T-helper 2 cell treated with Interferon-gamma antibody and Interleukin-4, amounts not matched to agents 5 μg/mL and 100 μg/mL, for 36 hours (primary cell): Measurements from ENCODE around the gene PYGB.

Experiments used
- DNase-seq: peaks from one replicate; pipeline ENCODE4 v3.0.0; 2021; ENCODE audit warnings: low spot score
- H3K27ac Mint-ChIP-seq: one replicate; pipeline ENCODE4 v1.8.0; 2021; ENCODE audit warnings: mild to moderate bottlenecking, mixed read lengths
- H3K27me3 Mint-ChIP-seq: one replicate; pipeline ENCODE4 v1.8.0; 2021; ENCODE audit warnings: low read depth, mixed read lengths
- H3K36me3 Mint-ChIP-seq: one replicate; pipeline ENCODE4 v1.8.0; 2021; ENCODE audit warnings: low read depth, mixed read lengths
- H3K4me1 Mint-ChIP-seq: one replicate; pipeline ENCODE4 v1.8.0; 2021; ENCODE audit warnings: low read depth, mixed read lengths
- H3K4me3 Mint-ChIP-seq: one replicate; pipeline ENCODE4 v1.8.0; 2022; ENCODE audit warnings: mild to moderate bottlenecking, moderate library complexity, mixed read lengths
- H3K9me3 Mint-ChIP-seq: one replicate; pipeline ENCODE4 v1.8.0; 2021; ENCODE audit warnings: mixed read lengths

The PYGB gene

GRCh38 chr20:25247956-25248785 is at the start of gene PYGB:
Gene PYGB, plus strand, starts transcription at chr20:25248085. Its CDS starts 94 bp downstream, at chr20:25248179.
- H3K9me3 Mint-ChIP-seq = no peaks in the 10 kb centered on the region
- H3K27me3 Mint-ChIP-seq = no peaks in the 10 kb centered on the region
- peaks cover 22% of the 10 kb centered on the region for H3K4me1 Mint-ChIP-seq
- peaks cover 4% of the 10 kb centered on the region for H3K36me3 Mint-ChIP-seq
- peak within 1 kb of the TSS; percentile 87 for H3K27ac Mint-ChIP-seq
- H3K4me3 Mint-ChIP-seq = peak within 1 kb of the TSS; percentile 96
- peak; percentile 79 for DNase-seq

DNA sequence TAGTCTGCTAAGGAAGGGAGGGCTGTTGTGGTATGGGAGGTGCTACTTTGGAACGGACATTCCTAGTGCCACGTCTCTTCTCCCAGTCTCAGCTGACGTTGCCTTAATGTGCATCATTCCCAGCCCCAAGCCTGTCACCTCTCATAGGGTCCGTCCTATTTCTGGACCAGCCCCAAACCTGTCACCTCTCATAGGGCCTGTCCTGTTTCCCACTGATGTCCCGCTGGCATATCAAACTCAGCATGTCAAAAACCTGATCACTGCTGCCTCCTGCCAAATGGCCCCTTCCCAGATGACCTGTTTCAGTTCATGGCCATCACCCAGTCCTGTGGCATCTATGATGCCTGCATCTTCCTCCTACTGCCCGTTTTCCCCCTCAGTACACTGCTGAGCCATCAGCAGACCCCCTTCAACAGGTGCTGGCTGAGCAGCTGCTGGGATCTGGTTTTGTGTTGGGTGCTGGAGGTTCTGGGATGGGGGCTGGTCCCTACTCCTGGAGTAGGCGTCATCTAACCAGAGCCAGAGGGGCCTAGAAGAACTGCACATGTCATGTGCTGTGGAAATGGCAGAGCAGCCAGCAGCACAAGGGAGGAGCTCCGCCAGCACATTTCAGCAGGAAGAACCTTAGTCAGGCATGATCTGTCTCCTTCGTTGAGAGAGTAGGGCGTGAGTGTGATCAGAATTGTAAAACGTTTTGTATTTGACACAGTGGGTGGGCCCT is 49.1 kb upstream of the PYGB start:
- no peaks in the 10 kb centered on the region for H3K36me3 Mint-ChIP-seq
- no peaks in the 10 kb centered on the region for H3K9me3 Mint-ChIP-seq
- no peak overlapping the region for H3K27ac Mint-ChIP-seq
- H3K4me1 Mint-ChIP-seq = peaks cover 23% of the 10 kb centered on the region
- DNase-seq = no peak
- no peak overlapping the region for H3K4me3 Mint-ChIP-seq
- H3K27me3 Mint-ChIP-seq = no peaks in the 10 kb centered on the region

DNA sequence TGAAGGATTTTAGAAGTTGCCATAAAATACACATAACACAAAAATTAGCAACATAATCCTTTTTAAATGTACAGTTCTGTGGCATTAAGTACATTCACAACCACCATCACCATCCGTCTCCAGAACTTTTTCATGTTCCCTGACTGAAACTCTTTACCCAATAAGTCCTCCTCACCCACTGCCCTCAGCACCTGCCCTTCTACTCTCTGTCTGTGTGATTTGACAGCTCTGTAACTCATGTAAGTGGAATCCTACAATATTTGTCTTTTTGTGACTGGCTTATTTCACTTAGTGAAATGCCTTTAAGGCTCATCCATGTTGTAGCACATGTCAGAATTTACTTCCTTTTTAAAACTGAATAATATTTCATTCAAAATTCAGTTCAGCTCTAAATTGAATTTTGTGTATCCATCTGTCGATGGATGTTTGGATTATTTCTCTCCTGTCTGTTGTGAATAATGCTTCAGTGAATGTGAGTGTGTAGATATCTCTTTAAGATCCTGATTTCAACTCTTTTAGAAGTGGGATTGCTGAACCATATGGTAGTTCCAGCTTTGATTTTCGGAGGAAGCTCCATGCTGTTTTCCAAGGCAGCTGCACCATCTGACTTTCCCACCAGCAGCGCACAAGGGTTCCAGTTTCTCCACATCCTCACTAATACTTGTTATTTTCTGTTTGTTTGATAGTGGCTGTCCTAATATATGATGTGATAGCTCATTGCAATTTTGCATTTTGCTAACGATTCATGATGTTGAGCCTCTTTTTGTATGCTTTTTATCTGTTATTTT is 48.2 kb upstream of the PYGB start:
- H3K4me1 Mint-ChIP-seq = peaks cover 23% of the 10 kb centered on the region
- no peak overlapping the region for H3K27ac Mint-ChIP-seq
- H3K27me3 Mint-ChIP-seq = no peaks in the 10 kb centered on the region
- no peak for DNase-seq
- H3K4me3 Mint-ChIP-seq = no peak overlapping the region
- H3K36me3 Mint-ChIP-seq = no peaks in the 10 kb centered on the region
- H3K9me3 Mint-ChIP-seq = no peaks in the 10 kb centered on the region

- H3K9me3 Mint-ChIP-seq = no peaks in the 10 kb centered on the region
- no peak for DNase-seq
- no peaks in the 10 kb centered on the region for H3K27me3 Mint-ChIP-seq
- H3K27ac Mint-ChIP-seq = no peak overlapping the region
- H3K36me3 Mint-ChIP-seq = no peaks in the 10 kb centered on the region
- peaks cover 6% of the 10 kb centered on the region for H3K4me1 Mint-ChIP-seq
- no peak overlapping the region for H3K4me3 Mint-ChIP-seq
Measured at GRCh38 chr20:25203089-25203488, 44.8 kb upstream of the PYGB start.

DNA sequence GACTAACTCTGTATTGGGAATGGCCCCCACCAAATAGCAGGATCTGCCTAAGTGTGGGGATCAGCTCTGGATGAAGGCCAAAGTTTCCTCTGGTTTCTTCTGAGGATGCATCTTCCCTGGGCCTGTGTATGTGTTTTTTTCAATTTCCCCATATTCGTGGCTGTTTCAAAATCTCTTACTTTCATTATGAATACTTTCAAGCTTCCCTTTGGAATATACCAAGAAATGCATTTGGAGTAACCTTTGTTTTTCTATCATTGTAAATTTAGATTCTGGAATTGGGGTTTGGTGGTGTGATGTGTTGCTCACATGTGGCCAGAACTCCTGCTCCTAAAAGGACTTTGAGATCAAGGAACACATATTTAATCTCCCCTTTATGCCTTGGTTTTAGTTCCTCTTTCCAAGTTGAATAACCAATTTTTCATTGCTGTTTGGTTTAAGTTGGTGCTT is 44.0 kb upstream of the PYGB start:
- DNase-seq = no peak

DNA sequence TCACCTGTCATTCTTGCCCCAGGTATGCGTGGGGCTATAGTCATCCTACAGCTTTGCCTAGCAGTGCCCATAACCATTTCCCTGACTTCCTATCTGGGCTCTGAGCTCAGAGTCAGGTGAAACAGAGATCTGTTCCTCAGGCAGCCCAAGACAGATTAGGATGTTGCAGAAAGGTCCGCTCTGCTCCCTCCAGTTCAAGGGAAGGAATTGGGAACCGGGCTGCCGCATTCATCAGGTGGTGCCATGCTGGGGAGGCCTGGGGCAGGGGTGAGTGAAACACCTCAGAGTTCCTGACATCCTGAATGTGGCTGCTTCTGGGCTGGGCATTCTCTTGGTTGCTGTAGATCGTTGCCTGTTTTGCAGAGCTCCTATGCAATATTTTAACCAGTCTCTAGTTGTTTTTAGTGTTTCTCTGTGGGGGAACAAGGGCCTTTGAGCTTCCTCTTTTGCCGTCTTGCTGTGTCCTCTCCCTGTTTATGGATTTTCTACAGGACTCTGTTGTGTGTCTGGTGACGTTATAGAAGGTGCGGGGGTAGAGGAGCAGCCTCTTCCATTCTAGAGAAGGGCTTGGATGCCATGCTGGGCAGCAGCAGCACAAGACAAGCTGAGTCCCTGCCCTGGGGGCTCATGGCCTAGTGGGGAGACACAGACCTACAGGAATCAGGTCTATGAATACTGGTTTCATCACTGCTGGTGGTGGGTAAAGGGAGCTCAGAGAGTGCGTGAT is 43.2 kb upstream of the PYGB start:
- Mint-ChIP-seq H3K27ac (no peak overlapping the region), H3K4me1 (peaks cover 4% of the 10 kb centered on the region), H3K4me3 (no peak overlapping the region), H3K27me3 (no peaks in the 10 kb centered on the region), H3K36me3 (no peaks in the 10 kb centered on the region), H3K9me3 (no peaks in the 10 kb centered on the region)
- DNase-seq = no peak

More for the DNA sequence above, 44.0 kb upstream of the PYGB start:
- no peak overlapping the region for H3K27ac Mint-ChIP-seq
- H3K4me1 Mint-ChIP-seq = peaks cover 6% of the 10 kb centered on the region
- H3K9me3 Mint-ChIP-seq = no peaks in the 10 kb centered on the region
- no peaks in the 10 kb centered on the region for H3K27me3 Mint-ChIP-seq
- H3K4me3 Mint-ChIP-seq = no peak overlapping the region
- H3K36me3 Mint-ChIP-seq = no peaks in the 10 kb centered on the region

DNA sequence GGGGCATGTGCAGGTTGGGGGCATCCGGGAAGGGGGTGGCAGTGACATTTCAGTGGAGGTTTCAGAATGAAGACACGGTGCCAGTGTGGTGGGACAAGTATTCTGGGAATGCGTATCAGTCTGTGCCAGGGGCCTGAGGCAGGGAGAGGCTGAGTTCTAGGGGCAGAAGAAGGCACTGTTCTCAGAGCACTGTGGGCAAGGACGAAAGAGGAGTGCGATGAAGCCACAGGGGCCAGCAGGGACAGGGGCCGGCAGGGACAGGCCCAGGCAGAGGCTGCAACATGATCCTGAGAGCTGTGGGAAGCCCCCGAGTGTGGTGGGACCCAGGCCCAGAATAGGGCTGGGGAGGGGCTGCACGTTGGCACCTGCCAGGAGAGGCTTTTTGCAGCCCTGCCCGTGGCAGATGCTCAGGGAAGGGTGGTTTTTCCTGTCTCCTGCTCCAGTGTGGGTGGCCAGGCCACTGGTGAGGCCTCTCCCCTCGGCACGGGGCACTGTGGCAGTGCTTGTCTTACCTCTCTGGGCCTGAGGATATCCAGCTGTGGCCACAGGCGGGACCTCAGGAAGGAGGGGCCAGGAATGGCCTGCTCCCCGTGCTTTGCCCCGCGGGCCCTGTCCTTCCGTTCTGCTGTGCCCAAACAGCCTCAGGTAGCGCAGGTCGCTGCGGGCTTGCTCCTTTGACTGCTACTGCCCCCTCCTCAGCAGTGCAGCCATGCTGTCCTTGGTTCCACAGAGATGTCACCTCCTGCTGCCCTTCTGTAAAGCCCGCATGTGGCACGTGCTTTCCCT is 42.4 kb upstream of the PYGB start:
- Mint-ChIP-seq H3K4me3 (no peak overlapping the region), H3K4me1 (peaks cover 4% of the 10 kb centered on the region), H3K27ac (no peak overlapping the region), H3K9me3 (no peaks in the 10 kb centered on the region), H3K27me3 (no peaks in the 10 kb centered on the region), H3K36me3 (no peaks in the 10 kb centered on the region)
- DNase-seq = no peak

DNA sequence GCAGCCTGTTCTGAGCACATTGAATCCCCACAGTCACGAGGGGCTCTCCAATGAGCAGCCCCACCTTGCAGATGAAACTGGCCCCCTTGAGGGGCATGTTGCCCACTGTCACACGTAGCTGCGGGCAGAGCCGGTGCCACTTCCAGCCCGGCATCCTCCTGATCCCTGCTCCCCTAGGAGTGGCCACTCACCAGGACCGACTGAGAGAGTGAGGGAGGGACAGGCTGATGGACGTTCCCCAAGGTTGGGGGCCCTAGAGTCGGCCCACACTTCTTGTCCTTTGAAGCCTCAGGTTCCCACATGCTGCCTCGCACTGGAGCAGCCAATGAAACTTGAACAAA is 41.9 kb upstream of the PYGB start:
- Mint-ChIP-seq H3K4me3 (no peak overlapping the region), H3K36me3 (no peaks in the 10 kb centered on the region), H3K9me3 (no peaks in the 10 kb centered on the region), H3K4me1 (peaks cover 4% of the 10 kb centered on the region), H3K27ac (no peak overlapping the region), H3K27me3 (no peaks in the 10 kb centered on the region)
- no peak for DNase-seq

GRCh38 chr20:25206548-25206947 is 41.3 kb upstream of the PYGB start:
- Mint-ChIP-seq H3K4me1 (peaks cover 4% of the 10 kb centered on the region), H3K9me3 (no peaks in the 10 kb centered on the region), H3K36me3 (peaks cover 2% of the 10 kb centered on the region), H3K27me3 (no peaks in the 10 kb centered on the region), H3K4me3 (no peak overlapping the region), H3K27ac (no peak overlapping the region)
- no peak for DNase-seq

DNA sequence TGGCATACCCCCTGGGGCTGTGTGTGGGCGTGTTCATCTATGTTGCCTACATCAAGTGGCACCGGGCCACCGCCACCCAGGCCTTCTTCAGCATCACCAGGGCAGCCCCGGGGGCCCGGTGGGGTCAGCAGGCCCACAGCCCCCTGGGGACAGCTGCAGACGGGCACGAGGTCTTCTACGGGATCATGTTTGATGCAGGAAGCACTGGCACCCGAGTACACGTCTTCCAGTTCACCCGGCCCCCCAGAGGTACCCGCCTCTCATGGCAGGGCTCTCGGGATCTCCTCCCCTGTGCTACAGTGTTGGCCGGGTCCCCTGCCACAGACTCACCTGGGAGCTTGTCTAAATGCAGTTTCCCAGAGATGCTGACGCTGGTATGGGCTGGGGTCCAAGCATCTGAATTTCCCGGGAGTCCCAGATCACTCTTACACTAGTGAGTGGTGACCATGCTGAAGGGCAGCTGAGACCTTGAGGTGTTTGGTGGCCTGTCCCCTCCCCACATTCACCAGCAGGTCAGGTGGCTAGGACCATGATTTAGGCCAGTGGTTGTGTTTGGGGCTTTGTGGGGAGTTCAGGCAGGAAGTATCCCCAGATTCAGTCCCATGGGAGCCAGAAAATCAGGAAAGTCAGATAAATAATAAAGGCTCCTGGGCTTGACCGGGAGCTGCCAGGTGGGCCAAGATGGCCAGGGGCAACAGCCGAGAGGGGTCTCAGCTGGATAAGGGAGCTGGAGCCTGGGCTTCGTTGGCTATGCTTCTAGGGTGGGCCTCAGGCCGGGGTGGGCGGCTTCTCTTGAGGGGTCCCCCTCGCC is 40.5 kb upstream of the PYGB start:
- Mint-ChIP-seq H3K27ac (no peak overlapping the region), H3K27me3 (no peaks in the 10 kb centered on the region)
- no peak for DNase-seq

GRCh38 chr20:25207960-25208534 is 39.8 kb upstream of the PYGB start:
- Mint-ChIP-seq H3K9me3 (no peaks in the 10 kb centered on the region), H3K36me3 (peaks cover 2% of the 10 kb centered on the region), H3K27me3 (no peaks in the 10 kb centered on the region), H3K4me3 (no peak overlapping the region), H3K4me1 (peaks cover 2% of the 10 kb centered on the region), H3K27ac (no peak overlapping the region)
- no peak for DNase-seq

More for the DNA sequence above, 40.5 kb upstream of the PYGB start:
- peaks cover 4% of the 10 kb centered on the region for H3K4me1 Mint-ChIP-seq
- H3K36me3 Mint-ChIP-seq = peaks cover 2% of the 10 kb centered on the region
- H3K9me3 Mint-ChIP-seq = no peaks in the 10 kb centered on the region
- no peak overlapping the region for H3K4me3 Mint-ChIP-seq

DNA sequence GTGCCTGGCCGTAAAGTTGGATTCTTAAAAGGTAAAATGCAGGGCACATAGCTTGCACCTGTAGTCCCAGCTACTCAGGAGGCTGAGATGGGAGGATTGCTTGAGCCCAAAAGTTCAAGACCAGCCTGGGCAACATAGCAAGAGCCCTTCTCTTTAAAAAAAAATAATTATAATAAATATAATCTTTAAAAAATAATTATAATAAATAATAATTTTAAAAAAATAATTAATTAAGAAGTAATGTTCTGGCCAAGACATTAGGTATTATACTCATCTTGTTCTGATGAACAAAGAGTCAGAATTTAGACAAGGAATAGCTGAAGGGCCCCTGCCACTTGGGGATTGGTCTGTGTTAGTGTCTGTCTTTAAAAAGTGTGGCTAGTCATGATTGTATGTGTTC is 38.5 kb upstream of the PYGB start:
- H3K4me3 Mint-ChIP-seq = no peak overlapping the region
- H3K27me3 Mint-ChIP-seq = no peaks in the 10 kb centered on the region
- H3K36me3 Mint-ChIP-seq = peaks cover 2% of the 10 kb centered on the region
- H3K9me3 Mint-ChIP-seq = no peaks in the 10 kb centered on the region
- H3K27ac Mint-ChIP-seq = no peak overlapping the region
- DNase-seq = no peak
- no peaks in the 10 kb centered on the region for H3K4me1 Mint-ChIP-seq
